HCT116 (cell line): ENCODE results near the gene MYRFL. TPM values are rescaled to one million over a fixed set of nuclear protein-coding genes. Genes with fewer than 3 reads are reported as not detected.
A peak's percentile ranks its signal among the peaks of the same experiment; 100 is the strongest.

Experiments
- ATAC-seq: fragments of 200-7000 bp; cut with Tn5 transposase; 2 replicates; pipeline ENCODE4 v1.9.1; 2020; ENCODE audit warnings: mild to moderate bottlenecking, moderate library complexity
- BruUV-seq: library from RNA; stranded (reverse); fragments of 400-500 nt; replicated peaks from 2 replicates; lab custom pipeline; 2021; lab: Mats Ljungman, UMichigan
- CTCF ChIA-PET: fragments of 300-600 bp; sonication (Branson Sonifier 250); formaldehyde crosslinking; loops from one replicate; lab custom pipeline; 2021; ENCODE audit warnings: antibody characterized with exemption; lab: Charles Lee
- POLR2A ChIA-PET: fragments of 300-600, 350-600 bp; sonication (Branson Sonifier 250); formaldehyde crosslinking; loops from one replicate; lab custom pipeline; 2021; ENCODE audit warnings: antibody characterized with exemption; lab: Charles Lee
- RAD21 ChIA-PET, 2 experiments: fragments of 300-600 bp; sonication (Branson Sonifier 250); formaldehyde crosslinking; loops; one replicate each; lab custom pipeline; 2023; ENCODE audit warnings: low total read pairs in 2 of 2; ENCODE audit not compliant: uncharacterized antibody in 2 of 2, unreplicated experiment in 2 of 2, low non-redundant PET in 1 of 2; lab: Charles Lee
- DNase-seq: peaks from one replicate; pipeline ENCODE4 v3.0.0-alpha.2; 2010; ENCODE audit warnings: low read depth, low spot score
- H2AFZ ChIP-seq: fragments of 200-600 bp; shearing (Covaris generic), sonication (generic); 2 replicates; pipeline ENCODE4 v1.6.1; 2017; ENCODE audit warnings: low read depth, mixed run types, mixed read lengths, antibody characterized with exemption, low read length; ENCODE audit not compliant: poor library complexity, severe bottlenecking
- H3K27ac ChIP-seq: 2 replicates; pipeline ENCODE4 v1.5.1; 2012; ENCODE audit warnings: low read depth, low read length
- H3K27me3 ChIP-seq: fragments of 200-600 bp; sonication (generic); 2 replicates; pipeline ENCODE4 v1.6.1; 2016; ENCODE audit warnings: mixed run types, low read length, mixed read lengths; ENCODE audit not compliant: insufficient read depth
- H3K36me3 ChIP-seq, 2 experiments: fragments of 200-500 bp in 1 of 2; fragments of 200-600 bp in 1 of 2; sonication (Bioruptor generic) in 1 of 2; sonication (generic) in 1 of 2; 2 replicates each; pipeline versions ENCODE4 v1.5.1 to v1.6.1; 2014 to 2016; ENCODE audit warnings: low read length in 2 of 2, inconsistent platforms in 1 of 2, mixed read lengths in 1 of 2, mixed run types in 1 of 2; ENCODE audit not compliant: insufficient read depth in 2 of 2, control insufficient read depth in 1 of 2
- H3K4me1 ChIP-seq, 2 experiments: fragments of 200-600 bp in 1 of 2; sonication (generic) in 1 of 2; 2 replicates each; pipeline versions ENCODE4 v1.5.1 to v1.6.1; 2012 to 2017; ENCODE audit warnings: low read length in 2 of 2, inconsistent platforms in 1 of 2, mild to moderate bottlenecking in 1 of 2, mixed read lengths in 1 of 2, mixed run types in 1 of 2, moderate library complexity in 1 of 2; ENCODE audit not compliant: insufficient read depth in 2 of 2, control insufficient read depth in 1 of 2
- H3K4me2 ChIP-seq: fragments of 200-600 bp; sonication (generic); 2 replicates; pipeline ENCODE4 v1.6.1; 2017; ENCODE audit warnings: mixed run types, low read length, mixed read lengths
- H3K4me3 ChIP-seq, 2 experiments: fragments of 200-600 bp in 1 of 2; sonication (generic) in 1 of 2; replicated peaks in 1 of 2; 2 replicates each; pipeline ENCODE4 v1.5.1; 2011 to 2016; ENCODE audit warnings: low read length in 2 of 2, control low read depth in 1 of 2, low read depth in 1 of 2, mild to moderate bottlenecking in 1 of 2, mixed read lengths in 1 of 2, mixed run types in 1 of 2
- H3K79me2 ChIP-seq: fragments of 200-600 bp; sonication (generic); 2 replicates; pipeline ENCODE4 v1.6.1; 2017; ENCODE audit warnings: mild to moderate bottlenecking, mixed run types, low read length, moderate library complexity, mixed read lengths; ENCODE audit not compliant: insufficient read depth
- H3K9ac ChIP-seq: fragments of 200-600 bp; sonication (generic); 2 replicates; pipeline ENCODE4 v1.6.1; 2016; ENCODE audit warnings: low read length, mixed read lengths
- H3K9me2 ChIP-seq: fragments of 200-600 bp; sonication (generic), shearing (Covaris generic); 2 replicates; pipeline ENCODE4 v1.6.1; 2017; ENCODE audit warnings: mixed run types, mild to moderate bottlenecking, moderate library complexity; ENCODE audit not compliant: insufficient read depth
- H3K9me3 ChIP-seq, 2 experiments: fragments of 200-500 bp in 1 of 2; fragments of 200-600 bp in 1 of 2; sonication (Bioruptor generic) in 1 of 2; sonication (generic) in 1 of 2; 2 replicates each; pipeline ENCODE4 v1.6.1; 2014 to 2017; ENCODE audit warnings: low read length in 2 of 2, mixed read lengths in 2 of 2, inconsistent platforms in 1 of 2, low read depth in 1 of 2, mild to moderate bottlenecking in 1 of 2, mixed run types in 1 of 2, moderate library complexity in 1 of 2; ENCODE audit not compliant: control insufficient read depth in 1 of 2, insufficient read depth in 1 of 2
- H4K20me1 ChIP-seq: fragments of 200-600 bp; sonication (generic), shearing (Covaris generic); 2 replicates; pipeline ENCODE4 v1.6.1; 2017; ENCODE audit warnings: mixed run types, mild to moderate bottlenecking, moderate library complexity; ENCODE audit not compliant: insufficient read depth
- CBX3 ChIP-seq: IDR thresholded peaks from 2 replicates; pipeline ENCODE4 v1.6.1; 2012; ENCODE audit warnings: low read depth
- CEBPB ChIP-seq: IDR thresholded peaks from 2 replicates; pipeline ENCODE4 v1.6.1; 2012; ENCODE audit warnings: low read depth
- ELF1 ChIP-seq: IDR thresholded peaks from 2 replicates; pipeline ENCODE4 v1.6.1; 2012; ENCODE audit warnings: low read depth, borderline replicate concordance
- EZH2phosphoT487 ChIP-seq: fragments of 200-600 bp; IDR thresholded peaks from 2 replicates; pipeline ENCODE4 v1.6.1; 2018; ENCODE audit warnings: antibody characterized with exemption, borderline replicate concordance
- FOSL1 ChIP-seq: IDR thresholded peaks from 2 replicates; pipeline ENCODE4 v1.6.1; 2012; ENCODE audit warnings: low read depth
- JUND ChIP-seq: IDR thresholded peaks from 2 replicates; pipeline ENCODE4 v1.6.1; 2012
- POLR2A ChIP-seq: IDR thresholded peaks from 2 replicates; pipeline ENCODE4 v1.7.0; 2011; ENCODE audit warnings: borderline replicate concordance; ENCODE audit not compliant: insufficient read depth, insufficient read length; ENCODE audit errors: extremely low read depth
- POLR2AphosphoS5 ChIP-seq: IDR thresholded peaks from 2 replicates; pipeline ENCODE4 v1.6.1; 2011; ENCODE audit warnings: mild to moderate bottlenecking, low read depth, low read length, moderate library complexity
- SIN3A ChIP-seq: IDR thresholded peaks from 2 replicates; pipeline ENCODE4 v1.6.1; 2012; ENCODE audit warnings: low read depth
- SP1 ChIP-seq: IDR thresholded peaks from 2 replicates; pipeline ENCODE4 v1.6.1; 2012; ENCODE audit warnings: low read depth
- TCF7L2 ChIP-seq: IDR thresholded peaks from 2 replicates; pipeline ENCODE4 v1.7.0; 2011; ENCODE audit warnings: borderline replicate concordance, inconsistent platforms; ENCODE audit not compliant: insufficient read depth, insufficient read length; ENCODE audit errors: extremely low read depth
- YY1 ChIP-seq: IDR thresholded peaks from 2 replicates; pipeline ENCODE4 v1.6.1; 2011; ENCODE audit warnings: low read length, low read depth, moderate library complexity, mild to moderate bottlenecking; ENCODE audit not compliant: insufficient replicate concordance; ENCODE audit errors: extremely low read depth
- ZFX ChIP-seq: fragments of 450-650 bp; IDR thresholded peaks from 2 replicates; pipeline ENCODE4 v1.6.1; 2017
- ZNF274 ChIP-seq: fragments of 200-500 bp; sonication (Bioruptor generic); IDR thresholded peaks from 2 replicates; pipeline ENCODE4 v1.6.1; 2014; ENCODE audit warnings: mild to moderate bottlenecking, low read depth, low read length, inconsistent platforms
- intact Hi-C: fragments of 100-400 bp; cut with micrococcal nuclease; formaldehyde crosslinking; loops from 2 replicates; pipeline ENCODE4 v1.10.0; 2022
- total RNA-seq: library from RNA; stranded (reverse); gene quantifications from one replicate; pipeline ENCODE4 v1.2.1, GENCODE V29; 2021; ENCODE audit not compliant: unreplicated experiment
- TF ChIP-seq, protein P1 (sequence below): IDR thresholded peaks from 2 replicates; pipeline ENCODE4 v1.6.1; 2011; ENCODE audit warnings: mild to moderate bottlenecking, low read length, moderate library complexity; ENCODE audit not compliant: insufficient replicate concordance; ENCODE audit errors: extremely low read depth
- TF ChIP-seq, protein P2 (sequence below): IDR thresholded peaks from 2 replicates; pipeline ENCODE4 v1.6.1; 2012
- TF ChIP-seq, protein P3 (sequence below), 3 experiments: fragments of 200-600 bp in 1 of 3; sonication (generic) in 1 of 3; IDR thresholded peaks in 2 of 3; conservative IDR thresholded peaks in 1 of 3; 2 replicates each; pipeline ENCODE4 v1.5.1; 2012 to 2017; ENCODE audit warnings: low read depth in 2 of 3, low read length in 2 of 3, antibody characterized with exemption in 1 of 3, borderline replicate concordance in 1 of 3, control low read depth in 1 of 3, mild to moderate bottlenecking in 1 of 3, mixed read lengths in 1 of 3, mixed run types in 1 of 3, moderate library complexity in 1 of 3; ENCODE audit not compliant: insufficient read depth in 1 of 3
- TF ChIP-seq, protein P4 (sequence below): IDR thresholded peaks from 2 replicates; pipeline ENCODE4 v1.6.1; 2012

MYRFL gene
- total RNA-seq, 1 experiment from 2014 or later = 0.30 TPM

- TF ChIP-seq, protein P1, sequence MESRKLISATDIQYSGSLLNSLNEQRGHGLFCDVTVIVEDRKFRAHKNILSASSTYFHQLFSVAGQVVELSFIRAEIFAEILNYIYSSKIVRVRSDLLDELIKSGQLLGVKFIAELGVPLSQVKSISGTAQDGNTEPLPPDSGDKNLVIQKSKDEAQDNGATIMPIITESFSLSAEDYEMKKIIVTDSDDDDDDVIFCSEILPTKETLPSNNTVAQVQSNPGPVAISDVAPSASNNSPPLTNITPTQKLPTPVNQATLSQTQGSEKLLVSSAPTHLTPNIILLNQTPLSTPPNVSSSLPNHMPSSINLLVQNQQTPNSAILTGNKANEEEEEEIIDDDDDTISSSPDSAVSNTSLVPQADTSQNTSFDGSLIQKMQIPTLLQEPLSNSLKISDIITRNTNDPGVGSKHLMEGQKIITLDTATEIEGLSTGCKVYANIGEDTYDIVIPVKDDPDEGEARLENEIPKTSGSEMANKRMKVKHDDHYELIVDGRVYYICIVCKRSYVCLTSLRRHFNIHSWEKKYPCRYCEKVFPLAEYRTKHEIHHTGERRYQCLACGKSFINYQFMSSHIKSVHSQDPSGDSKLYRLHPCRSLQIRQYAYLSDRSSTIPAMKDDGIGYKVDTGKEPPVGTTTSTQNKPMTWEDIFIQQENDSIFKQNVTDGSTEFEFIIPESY = no peak
- no peak for TF ChIP-seq SIN3A
- TF ChIP-seq, protein P2, sequence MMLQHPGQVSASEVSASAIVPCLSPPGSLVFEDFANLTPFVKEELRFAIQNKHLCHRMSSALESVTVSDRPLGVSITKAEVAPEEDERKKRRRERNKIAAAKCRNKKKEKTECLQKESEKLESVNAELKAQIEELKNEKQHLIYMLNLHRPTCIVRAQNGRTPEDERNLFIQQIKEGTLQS = no peak
- TF ChIP-seq TCF7L2 = no peak
Measured at GRCh38 chr12:69986114-69986513, 161.1 kb downstream of the MYRFL start (continued).

- RAD21 ChIA-PET = no interaction called here
- Histone ChIP-seq H3K36me3 (no peaks in the 10 kb centered on the region), H4K20me1 (no peaks in the 10 kb centered on the region), H3K4me1 (peaks cover 12 to 24% of the 10 kb centered on the region in 2 experiments), H3K4me3 (peak overlapping the region in 1 of 2 experiments; percentile 35; a peak in 2 of 4 replicates), H3K9me2 (no peaks in the 10 kb centered on the region), H3K4me2 (peak overlapping the region; percentile 82), H3K79me2 (no peaks in the 10 kb centered on the region), H2AFZ (peak overlapping the region; percentile 69), H3K9ac (peak overlapping the region; percentile 55), H3K27ac (peak overlapping the region; percentile 68; the same call in 1 of the 2 replicates), H3K9me3 (no peaks in the 10 kb centered on the region), H3K27me3 (no peaks in the 10 kb centered on the region)
- no TSS peak for BruUV-seq
- DNase-seq (peak; percentile 75), ATAC-seq (peak; percentile 53)
- CTCF ChIA-PET = interaction anchor here (0.9 kb wide), 1 partner anchor 87 kb away, joined by 3 read pairs; no protein-coding TSS in a partner anchor
- POLR2A ChIA-PET = no interaction called here
- intact Hi-C loops = loop anchor here (2.0 to 10.0 kb wide), 2 partner anchors 255 to 587 kb away; partner anchors contain the start of gene CNOT2
- TF ChIP-seq CEBPB (peak; percentile 86), FOSL1 (peak; percentile 64), JUND (peak; percentile 75), CBX3 (peak; percentile 88), POLR2A (no peak), EZH2phosphoT487 (no peak), ZNF274 (no peak), TCF7L2 (no peak), SIN3A (peak; percentile 70), ELF1 (peak; percentile 50), ZFX (no peak), YY1 (peak; percentile 53), SP1 (peak; percentile 86), POLR2AphosphoS5 (peak; percentile 51; the same call in 1 of the 2 replicates)
- TF ChIP-seq, protein P3, sequence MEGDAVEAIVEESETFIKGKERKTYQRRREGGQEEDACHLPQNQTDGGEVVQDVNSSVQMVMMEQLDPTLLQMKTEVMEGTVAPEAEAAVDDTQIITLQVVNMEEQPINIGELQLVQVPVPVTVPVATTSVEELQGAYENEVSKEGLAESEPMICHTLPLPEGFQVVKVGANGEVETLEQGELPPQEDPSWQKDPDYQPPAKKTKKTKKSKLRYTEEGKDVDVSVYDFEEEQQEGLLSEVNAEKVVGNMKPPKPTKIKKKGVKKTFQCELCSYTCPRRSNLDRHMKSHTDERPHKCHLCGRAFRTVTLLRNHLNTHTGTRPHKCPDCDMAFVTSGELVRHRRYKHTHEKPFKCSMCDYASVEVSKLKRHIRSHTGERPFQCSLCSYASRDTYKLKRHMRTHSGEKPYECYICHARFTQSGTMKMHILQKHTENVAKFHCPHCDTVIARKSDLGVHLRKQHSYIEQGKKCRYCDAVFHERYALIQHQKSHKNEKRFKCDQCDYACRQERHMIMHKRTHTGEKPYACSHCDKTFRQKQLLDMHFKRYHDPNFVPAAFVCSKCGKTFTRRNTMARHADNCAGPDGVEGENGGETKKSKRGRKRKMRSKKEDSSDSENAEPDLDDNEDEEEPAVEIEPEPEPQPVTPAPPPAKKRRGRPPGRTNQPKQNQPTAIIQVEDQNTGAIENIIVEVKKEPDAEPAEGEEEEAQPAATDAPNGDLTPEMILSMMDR (IDR thresholded peaks at IDR 0.05 in 2 of 3, conservative IDR thresholded peaks at IDR 0.05 in 1 of 3; ENCODE audit: borderline replicate concordance in 1 of 3, insufficient read depth in 1 of 3, low read depth in 2 of 3, low read length in 2 of 3) = no peak
- TF ChIP-seq, protein P4, sequence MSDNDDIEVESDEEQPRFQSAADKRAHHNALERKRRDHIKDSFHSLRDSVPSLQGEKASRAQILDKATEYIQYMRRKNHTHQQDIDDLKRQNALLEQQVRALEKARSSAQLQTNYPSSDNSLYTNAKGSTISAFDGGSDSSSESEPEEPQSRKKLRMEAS = peak; percentile 34
- TF ChIP-seq, protein P1 = no peak
Measured at GRCh38 chr12:69987579-69988091, 162.6 kb downstream of the MYRFL start.
